ENCODE data around the gene ZNF668. TPM values are rescaled to one million over a fixed set of nuclear protein-coding genes. Genes with fewer than 3 reads are reported as not detected.

Gene ZNF668
- total RNA-seq, result 10 to 100 TPM; 11.2 to 12.9 TPM

DNA sequence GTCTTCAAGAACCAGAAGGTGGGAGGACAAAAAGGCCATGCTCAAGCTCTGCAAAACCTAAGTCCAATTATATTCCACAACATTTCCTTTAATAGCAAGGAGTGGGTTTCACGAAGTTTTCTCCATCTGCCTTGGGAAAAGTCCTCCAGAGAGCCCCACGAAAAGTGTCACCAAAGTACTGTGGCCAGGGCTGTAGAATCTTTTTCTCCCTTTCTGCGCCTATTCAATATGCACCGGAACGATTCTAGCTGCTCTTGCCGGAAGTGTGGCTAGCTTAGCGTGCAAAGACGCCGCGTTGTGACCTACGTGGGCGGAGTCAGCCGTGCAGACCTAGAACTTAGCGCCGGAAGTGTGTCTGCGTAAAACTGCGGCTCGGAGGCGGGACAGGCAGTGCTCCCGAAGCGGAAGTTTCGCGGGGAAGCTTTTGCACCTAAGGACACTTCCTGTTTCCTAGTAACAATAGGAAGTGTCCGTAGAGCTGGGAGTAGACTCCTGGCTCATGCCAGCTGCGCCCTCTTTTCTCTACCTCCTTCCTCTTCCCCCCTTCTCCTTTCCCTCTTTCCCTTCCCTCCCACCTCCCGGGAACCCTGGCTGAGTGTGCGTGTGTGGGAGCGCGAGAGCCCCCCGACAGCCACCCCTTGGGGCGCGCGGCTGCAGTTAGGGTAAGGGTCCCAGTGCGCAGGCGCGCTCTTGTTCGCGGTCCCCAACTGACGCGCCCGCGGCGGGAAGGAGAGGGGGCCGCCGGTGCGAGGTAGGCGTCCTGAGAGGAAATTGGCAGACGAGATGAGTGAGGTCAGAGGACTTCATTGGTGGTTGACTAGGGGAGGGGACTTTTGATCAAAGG is at the start of gene ZNF668, which contains the start of gene ZNF646:
Gene ZNF668 (minus strand): TSS at position 271 of the 844 bp plus-strand sequence. CDS start 9,781 bp downstream, outside the sequence.
Gene ZNF646 (plus strand): TSS at position 453 of the 844 bp plus-strand sequence. CDS start 1,903 bp downstream, outside the sequence.
- Mint-ChIP-seq H3K4me1 (peaks cover 30% of the 10 kb centered on the region), H3K36me3 (ENCODE audit: low read depth) (peaks cover 26% of the 10 kb centered on the region), H3K27me3 (no peaks in the 10 kb centered on the region), H3K4me3 (peak within 1 kb of the TSS; percentile 91), H3K27ac (peak within 1 kb of the TSS; percentile 94), H3K9me3 (no peaks in the 10 kb centered on the region)
- DNase-seq, result peak; percentile 99
- ChIA-PET CTCF (interaction anchor here (0.6 to 1.7 kb wide), 11 partner anchors 13 to 120 kb away, joined by 3 to 14 read pairs (median 4); partner anchors contain the start of gene VKORC1), POLR2A (interaction anchor here (0.5 to 1.4 kb wide), 3 partner anchors 19 to 43 kb away, joined by 3 to 4 read pairs (median 3); partner anchors contain the start of genes KAT8 and STX4)

DNA sequence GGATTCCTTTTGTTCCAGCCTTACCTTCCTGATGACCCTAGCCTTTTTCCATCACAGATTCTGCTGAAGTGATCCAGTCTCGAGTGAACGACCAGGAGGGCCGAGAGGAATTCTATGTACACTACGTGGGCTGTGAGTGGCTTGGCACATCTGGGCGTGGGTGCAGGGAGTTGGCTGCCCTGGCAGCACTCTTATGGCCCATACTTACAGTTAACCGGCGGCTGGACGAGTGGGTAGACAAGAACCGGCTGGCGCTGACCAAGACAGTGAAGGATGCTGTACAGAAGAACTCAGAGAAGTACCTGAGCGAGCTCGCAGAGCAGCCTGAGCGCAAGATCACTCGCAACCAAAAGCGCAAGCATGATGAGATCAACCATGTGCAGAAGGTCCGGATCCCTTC is 46.1 kb upstream of the ZNF668 start:
- H3K9me3 Mint-ChIP-seq, result no peaks in the 10 kb centered on the region
- peaks cover 22% of the 10 kb centered on the region for H3K36me3 Mint-ChIP-seq (ENCODE audit: low read depth)
- H3K4me1 Mint-ChIP-seq, result peaks cover 22% of the 10 kb centered on the region
- no peak overlapping the region for H3K4me3 Mint-ChIP-seq
- H3K27ac Mint-ChIP-seq, result no peak overlapping the region
- H3K27me3 Mint-ChIP-seq, result no peaks in the 10 kb centered on the region
- ChIA-PET CTCF (interaction anchor here (3.1 kb wide), 1 partner anchor 22 kb away, joined by 23 read pairs; no protein-coding TSS in a partner anchor), POLR2A (no interaction called here)
- no peak for DNase-seq

DNA sequence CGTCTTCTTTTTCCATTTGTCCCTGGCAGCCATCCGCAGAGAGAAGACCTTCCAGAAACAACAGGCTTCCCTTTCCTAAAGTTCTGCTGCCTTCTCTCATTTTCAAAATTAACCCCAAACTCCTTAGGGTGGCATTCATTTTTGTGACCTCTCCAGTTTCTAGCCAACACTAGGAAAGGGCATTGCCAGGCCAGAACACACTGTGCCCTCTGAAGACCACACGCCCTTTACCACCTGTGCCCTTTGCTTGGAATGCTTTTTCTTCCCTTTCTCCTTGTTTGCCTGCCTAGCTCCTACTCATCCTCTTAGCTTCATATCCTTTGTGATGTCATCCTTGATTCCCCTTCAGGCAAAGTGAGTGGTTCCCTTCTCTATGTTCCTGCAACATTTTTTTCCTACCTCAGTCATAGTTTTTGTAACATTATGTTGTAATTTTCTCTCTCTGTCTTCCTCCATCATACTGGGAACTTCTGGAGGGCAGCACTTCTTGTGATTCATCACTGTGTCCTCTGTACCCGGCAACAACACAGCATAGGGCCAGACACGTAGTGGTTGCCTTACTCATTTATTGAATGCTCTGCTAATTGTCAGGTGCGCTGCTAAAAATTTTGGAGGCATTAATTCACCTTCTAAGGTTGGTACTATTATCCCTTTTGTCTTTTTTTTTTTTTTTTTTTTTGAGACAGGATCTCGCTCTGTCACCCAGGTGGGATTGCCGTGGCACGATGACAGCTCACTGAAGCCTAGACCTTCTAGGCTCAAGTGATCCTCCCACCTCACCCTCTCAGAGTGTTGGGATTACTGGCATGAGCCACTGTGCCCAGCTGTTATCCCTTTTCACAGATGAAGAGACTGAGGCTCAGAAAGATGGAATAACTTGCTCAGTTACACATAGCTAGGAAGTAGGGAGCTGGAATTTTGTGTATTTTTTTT is 44.4 kb upstream of the ZNF668 start:
- peak overlapping the region; percentile 93 for H3K27ac Mint-ChIP-seq
- no peaks in the 10 kb centered on the region for H3K9me3 Mint-ChIP-seq
- H3K4me3 Mint-ChIP-seq, result peak overlapping the region; percentile 80
- H3K4me1 Mint-ChIP-seq, result peaks cover 34% of the 10 kb centered on the region
- no peak for DNase-seq
- ChIA-PET POLR2A (interaction anchor here (1.4 kb wide), 1 partner anchor 24 kb away, joined by 5 read pairs; no protein-coding TSS in a partner anchor), CTCF (interaction anchor here (0.9 to 3.1 kb wide), 6 partner anchors 9 to 215 kb away, joined by 3 to 33 read pairs (median 4); no protein-coding TSS in a partner anchor)
- no peaks in the 10 kb centered on the region for H3K27me3 Mint-ChIP-seq
- peaks cover 22% of the 10 kb centered on the region for H3K36me3 Mint-ChIP-seq (ENCODE audit: low read depth)

DNA sequence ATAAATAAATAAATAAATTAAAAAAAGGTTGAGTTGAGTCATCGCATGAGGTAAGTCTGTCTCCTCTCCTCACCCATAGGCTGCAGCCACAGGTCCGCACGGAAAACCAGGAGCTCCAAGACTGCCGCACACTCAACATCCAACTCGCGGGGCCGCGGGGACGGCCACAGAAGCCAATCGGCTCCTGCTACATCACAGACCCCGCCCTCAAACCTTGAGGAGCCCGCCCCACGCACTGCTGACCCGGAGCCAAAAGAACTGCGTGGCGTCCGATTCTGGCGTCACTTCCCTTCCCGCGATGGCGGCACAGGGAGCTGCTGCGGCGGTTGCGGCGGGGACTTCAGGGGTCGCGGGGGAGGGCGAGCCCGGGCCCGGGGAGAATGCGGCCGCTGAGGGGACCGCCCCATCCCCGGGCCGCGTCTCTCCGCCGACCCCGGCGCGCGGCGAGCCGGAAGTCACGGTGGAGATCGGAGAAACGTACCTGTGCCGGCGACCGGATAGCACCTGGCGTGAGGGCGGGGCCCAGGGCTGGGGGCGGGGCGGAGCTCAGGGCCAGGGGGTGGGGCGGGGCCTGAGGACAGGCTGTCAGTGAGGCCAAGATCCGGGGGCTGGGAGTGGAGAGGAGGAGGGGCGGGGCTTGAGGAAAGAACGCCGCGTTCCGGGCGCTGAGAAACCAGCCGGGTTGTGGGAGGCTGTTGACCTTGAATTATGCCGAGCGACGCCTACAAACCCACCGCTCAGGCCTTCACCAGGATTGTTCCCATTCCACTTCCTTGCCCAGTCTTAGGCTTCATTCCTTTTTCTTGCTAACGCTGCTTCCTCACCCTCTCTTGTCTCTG is 43.6 kb upstream of the ZNF668 start, which contains the start of gene KAT8:
Gene KAT8 (plus strand): TSS at position 281 of the 839 bp plus-strand sequence. CDS start 18 bp downstream, at position 299.
- ChIA-PET POLR2A (interaction anchor here (0.6 to 1.4 kb wide), 7 partner anchors 10 to 315 kb away, joined by 3 to 5 read pairs (median 3); partner anchors contain the start of genes BCKDK, FUS, ZNF646 and ZNF668), CTCF (interaction anchor here (0.5 to 3.1 kb wide), 16 partner anchors 10 to 325 kb away, joined by 3 to 33 read pairs (median 3); partner anchors contain the start of gene ZNF843)
- H3K27me3 Mint-ChIP-seq, result no peaks in the 10 kb centered on the region
- H3K36me3 Mint-ChIP-seq (ENCODE audit: low read depth), result peaks cover 22% of the 10 kb centered on the region
- peaks cover 34% of the 10 kb centered on the region for H3K4me1 Mint-ChIP-seq
- no peaks in the 10 kb centered on the region for H3K9me3 Mint-ChIP-seq
- peak; percentile 99 for DNase-seq
- peak within 1 kb of the TSS; percentile 80 for H3K4me3 Mint-ChIP-seq
- H3K27ac Mint-ChIP-seq, result peak within 1 kb of the TSS; percentile 93

DNA sequence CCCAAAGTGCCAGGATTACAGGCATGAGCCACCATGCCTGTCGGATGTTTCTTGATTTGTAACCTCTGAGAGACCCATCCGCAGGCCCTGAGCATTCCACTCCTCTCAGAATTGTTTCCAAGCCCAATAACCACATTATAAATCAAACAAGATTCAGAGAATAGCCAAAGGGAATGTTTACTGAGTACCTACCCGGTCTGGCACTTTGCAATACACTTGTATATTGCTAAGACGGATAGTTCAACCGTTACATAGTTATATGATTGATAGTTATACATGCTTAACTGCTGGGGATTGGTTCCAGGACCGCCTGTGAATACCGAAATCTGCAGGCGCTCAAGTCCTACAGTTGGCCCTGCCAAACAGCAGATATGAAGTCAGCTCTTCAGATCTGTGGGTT is 40.4 kb upstream of the ZNF668 start:
- ChIA-PET CTCF (interaction anchor here (0.6 to 1.9 kb wide), 5 partner anchors 19 to 213 kb away, joined by 3 to 12 read pairs (median 3); partner anchors contain the start of genes ZNF646 and ZNF668), POLR2A (no interaction called here)
- Mint-ChIP-seq H3K4me3 (no peak overlapping the region), H3K36me3 (ENCODE audit: low read depth) (peaks cover 21% of the 10 kb centered on the region), H3K27ac (no peak overlapping the region), H3K4me1 (peaks cover 46% of the 10 kb centered on the region), H3K9me3 (no peaks in the 10 kb centered on the region), H3K27me3 (no peaks in the 10 kb centered on the region)
- no peak for DNase-seq

DNA sequence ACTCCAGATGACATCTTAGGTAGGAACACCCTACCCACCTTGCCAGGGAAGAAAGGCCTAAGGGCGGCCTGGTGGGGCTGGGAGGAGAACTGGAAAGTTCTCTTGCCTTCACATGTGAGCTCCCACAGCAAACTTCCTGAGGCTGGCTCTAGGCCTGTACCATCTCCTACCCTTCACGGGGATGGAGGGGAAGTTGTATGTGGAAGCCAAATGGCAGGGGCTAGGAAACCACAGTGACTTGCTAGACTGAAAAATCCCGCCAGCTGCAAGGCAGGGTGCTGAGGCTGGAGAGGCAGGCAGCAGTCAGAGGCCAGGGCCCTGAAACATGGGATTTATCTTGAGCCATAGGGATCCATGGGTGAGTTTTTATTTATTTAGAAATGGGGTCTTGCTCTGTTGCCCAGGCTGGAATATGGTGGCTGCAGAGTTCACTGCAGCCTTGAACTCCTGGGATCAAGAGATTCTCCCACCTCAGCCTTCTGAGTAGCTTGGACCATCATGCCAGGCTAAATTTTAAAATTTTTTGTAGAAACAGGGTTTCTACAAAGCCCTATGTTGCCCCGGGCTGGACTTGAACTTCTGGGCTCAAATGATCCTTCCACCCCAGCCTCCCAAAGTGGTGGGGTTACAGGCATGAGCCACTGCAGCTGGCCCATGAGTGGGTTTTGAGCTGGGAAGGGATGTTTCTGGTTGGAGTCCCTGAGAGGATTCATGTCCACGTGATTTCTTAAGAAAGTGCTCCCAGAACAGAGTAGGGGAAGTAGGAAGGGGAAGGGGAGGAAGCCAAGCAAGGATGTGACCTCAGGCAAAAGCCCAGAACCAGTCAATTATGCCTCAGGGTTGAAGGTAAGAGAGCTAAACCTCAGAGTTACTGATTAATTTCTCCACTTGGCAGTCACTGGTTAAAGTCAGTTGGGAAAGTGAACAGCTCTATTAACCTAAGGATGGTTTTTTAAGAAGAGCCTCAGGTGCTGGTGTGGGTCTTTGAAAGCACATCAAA is 39.4 kb upstream of the ZNF668 start:
- Mint-ChIP-seq H3K4me3 (no peak overlapping the region), H3K9me3 (no peaks in the 10 kb centered on the region), H3K27ac (peak overlapping the region; percentile 25), H3K36me3 (ENCODE audit: low read depth) (peaks cover 19% of the 10 kb centered on the region), H3K4me1 (peaks cover 42% of the 10 kb centered on the region), H3K27me3 (no peaks in the 10 kb centered on the region)
- POLR2A ChIA-PET, result no interaction called here
- no peak for DNase-seq
- CTCF ChIA-PET, result interaction anchor here (0.6 to 2.4 kb wide), 7 partner anchors 12 to 210 kb away, joined by 3 to 12 read pairs (median 3); partner anchors contain the start of genes ZNF646 and ZNF668

DNA sequence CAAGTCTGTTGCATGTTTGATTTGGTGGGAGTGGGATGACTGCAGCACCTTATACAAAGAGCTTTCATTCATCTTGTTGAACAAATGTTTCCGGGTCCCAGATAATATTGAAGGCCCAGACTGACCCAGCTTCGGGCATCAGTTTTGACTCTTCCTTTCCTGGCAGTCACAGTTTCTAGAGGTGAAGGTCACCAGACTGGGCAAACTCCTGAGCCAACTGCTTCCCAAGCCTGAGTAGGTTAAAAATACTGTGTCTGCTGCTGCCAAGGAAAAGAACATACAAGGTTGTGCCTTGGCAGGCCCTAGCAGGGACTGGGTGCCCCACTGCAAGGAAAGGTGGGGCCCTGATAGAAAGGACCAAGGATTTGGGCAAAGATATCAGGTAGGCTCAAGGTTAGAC is 38.7 kb upstream of the ZNF668 start:
- no peak overlapping the region for H3K27ac Mint-ChIP-seq
- CTCF ChIA-PET, result interaction anchor here (0.6 to 2.4 kb wide), 7 partner anchors 9 to 211 kb away, joined by 3 to 10 read pairs (median 4); partner anchors contain the start of genes ZNF646 and ZNF668
- H3K4me1 Mint-ChIP-seq, result peaks cover 41% of the 10 kb centered on the region
- H3K27me3 Mint-ChIP-seq, result no peaks in the 10 kb centered on the region
- H3K36me3 Mint-ChIP-seq (ENCODE audit: low read depth), result peaks cover 19% of the 10 kb centered on the region
- H3K9me3 Mint-ChIP-seq, result no peaks in the 10 kb centered on the region
- no peak overlapping the region for H3K4me3 Mint-ChIP-seq
- no peak for DNase-seq
- POLR2A ChIA-PET, result no interaction called here

DNA sequence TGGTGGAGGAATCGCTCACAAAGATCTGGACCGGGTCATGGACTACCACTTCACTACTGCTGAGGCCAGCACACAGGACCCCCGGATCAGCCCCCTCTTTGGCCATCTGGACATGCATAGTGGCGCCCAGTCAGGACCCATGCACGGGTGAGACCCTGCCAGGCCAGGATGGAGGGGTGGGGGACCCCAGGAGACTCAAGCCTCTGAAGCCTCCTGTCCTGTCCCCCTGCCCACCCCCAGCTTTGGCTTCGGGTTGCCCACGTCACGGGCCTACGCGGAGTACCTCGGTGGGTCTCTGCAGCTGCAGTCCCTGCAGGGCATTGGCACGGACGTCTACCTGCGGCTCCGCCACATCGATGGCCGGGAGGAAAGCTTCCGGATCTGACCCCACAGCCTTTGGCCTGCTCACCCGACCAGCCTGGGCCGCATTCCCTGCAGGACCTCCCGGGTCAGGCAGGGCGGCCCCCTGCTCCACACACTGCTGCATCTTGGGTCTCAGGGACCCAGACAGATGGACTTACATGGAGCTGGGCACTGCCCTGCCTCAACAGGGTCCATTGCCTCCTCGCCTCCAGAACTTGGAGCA is 37.9 kb upstream of the ZNF668 start:
- ChIA-PET POLR2A (no interaction called here), CTCF (interaction anchor here (0.7 to 2.4 kb wide), 6 partner anchors 10 to 43 kb away, joined by 3 to 10 read pairs (median 4); no protein-coding TSS in a partner anchor)
- H3K36me3 Mint-ChIP-seq (ENCODE audit: low read depth), result peaks cover 19% of the 10 kb centered on the region
- no peaks in the 10 kb centered on the region for H3K9me3 Mint-ChIP-seq
- H3K4me1 Mint-ChIP-seq, result peaks cover 44% of the 10 kb centered on the region
- H3K27ac Mint-ChIP-seq, result no peak overlapping the region
- H3K27me3 Mint-ChIP-seq, result no peaks in the 10 kb centered on the region
- no peak overlapping the region for H3K4me3 Mint-ChIP-seq
- no peak for DNase-seq

DNA sequence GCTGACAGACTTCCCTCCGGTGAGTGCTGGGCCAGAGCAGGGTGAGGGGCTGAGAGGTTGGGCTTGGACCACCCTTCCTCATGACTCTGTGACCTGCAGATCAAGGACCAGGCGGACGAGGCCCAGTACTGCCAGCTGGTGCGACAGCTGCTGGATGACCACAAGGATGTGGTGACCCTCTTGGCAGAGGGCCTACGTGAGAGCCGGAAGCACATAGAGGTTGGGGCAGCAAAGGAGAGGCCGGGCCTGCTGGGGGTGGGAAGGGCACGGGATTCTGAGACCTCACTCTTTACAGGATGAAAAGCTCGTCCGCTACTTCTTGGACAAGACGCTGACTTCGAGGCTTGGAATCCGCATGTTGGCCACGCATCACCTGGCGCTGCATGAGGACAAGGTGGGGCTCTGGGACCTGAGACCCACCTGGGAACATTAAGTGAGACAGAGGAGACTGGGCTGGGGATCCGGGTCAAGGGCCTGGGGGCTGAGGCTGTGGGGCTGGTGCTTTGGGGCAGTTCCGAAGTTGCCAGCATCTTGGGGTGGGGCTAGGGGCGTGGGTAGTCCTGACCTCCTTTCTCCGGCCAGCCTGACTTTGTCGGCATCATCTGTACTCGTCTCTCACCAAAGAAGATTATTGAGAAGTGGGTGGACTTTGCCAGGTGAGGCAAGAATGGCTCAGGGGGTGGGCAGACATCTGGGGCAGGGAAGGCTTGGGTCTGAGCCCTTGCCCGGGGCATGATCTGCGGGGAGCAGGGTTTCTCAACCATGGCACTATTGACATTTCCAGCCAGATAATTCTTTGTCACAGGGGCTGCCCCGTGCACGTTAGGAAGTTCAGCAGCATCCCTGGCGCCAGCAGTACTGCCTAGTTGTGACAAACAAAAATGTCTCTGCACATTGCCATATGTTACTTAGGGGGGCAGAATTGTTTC is 36.3 kb upstream of the ZNF668 start:
- H3K9me3 Mint-ChIP-seq, result no peaks in the 10 kb centered on the region
- POLR2A ChIA-PET, result no interaction called here
- H3K36me3 Mint-ChIP-seq (ENCODE audit: low read depth), result peaks cover 19% of the 10 kb centered on the region
- H3K27me3 Mint-ChIP-seq, result no peaks in the 10 kb centered on the region
- H3K27ac Mint-ChIP-seq, result no peak overlapping the region
- peak overlapping the region; percentile 75 for H3K4me3 Mint-ChIP-seq
- DNase-seq, result no peak
- peaks cover 41% of the 10 kb centered on the region for H3K4me1 Mint-ChIP-seq
- CTCF ChIA-PET, result interaction anchor here (1.3 to 2.4 kb wide), 3 partner anchors 18 to 32 kb away, joined by 4 to 10 read pairs (median 7); no protein-coding TSS in a partner anchor
